Liver (tissue), 9 donors: ENCODE results near the gene UBE2D1. TPM values are rescaled to one million over a fixed set of nuclear protein-coding genes. Genes with fewer than 3 reads are reported as not detected.

Experiments
- DNase-seq: peaks from one replicate; pipeline ENCODE4 v3.0.0-alpha.2; 2017; ENCODE audit warnings: low spot score
- H3K27ac ChIP-seq, 2 donors: one replicate each; pipeline ENCODE4 v1.7.0; 2013; ENCODE audit warnings: inconsistent platforms in 2 of 2, low read length in 2 of 2, control low read depth in 1 of 2, low read depth in 1 of 2, mild to moderate bottlenecking in 1 of 2
- H3K27me3 ChIP-seq, 4 donors: one replicate each; pipeline versions ENCODE4 v1.6.1 to v1.7.0; 2013; ENCODE audit warnings: low read length in 3 of 4, inconsistent platforms in 1 of 4, mild to moderate bottlenecking in 1 of 4, moderate library complexity in 1 of 4; ENCODE audit not compliant: control insufficient read depth in 4 of 4, insufficient read depth in 4 of 4
- H3K36me3 ChIP-seq, 4 donors: one replicate each; pipeline versions ENCODE4 v1.6.1 to v1.7.0; 2013; ENCODE audit warnings: low read length in 3 of 4, mild to moderate bottlenecking in 3 of 4, low read depth in 1 of 4, moderate library complexity in 1 of 4; ENCODE audit not compliant: control insufficient read depth in 4 of 4, insufficient read depth in 3 of 4
- H3K4me1 ChIP-seq, 4 donors: one replicate each; pipeline versions ENCODE4 v1.6.1 to v1.7.0; 2013; ENCODE audit warnings: low read length in 3 of 4, mild to moderate bottlenecking in 3 of 4, moderate library complexity in 1 of 4; ENCODE audit not compliant: control insufficient read depth in 4 of 4, insufficient read depth in 4 of 4
- H3K4me3 ChIP-seq, 3 donors: one replicate each; pipeline versions ENCODE4 v1.6.1 to v1.7.0; 2013; ENCODE audit warnings: low read length in 3 of 3, control low read depth in 1 of 3, low read depth in 1 of 3, mild to moderate bottlenecking in 1 of 3
- H3K9ac ChIP-seq, 2 donors: one replicate each; pipeline ENCODE4 v1.7.0; 2013; ENCODE audit warnings: low read length in 2 of 2, mild to moderate bottlenecking in 2 of 2, moderate library complexity in 2 of 2, control low read depth in 1 of 2, low read depth in 1 of 2
- H3K9me3 ChIP-seq, 4 donors: one replicate each; pipeline versions ENCODE4 v1.6.1 to v1.7.0; 2013; ENCODE audit warnings: low read length in 3 of 4; ENCODE audit not compliant: control insufficient read depth in 4 of 4
- CTCF ChIP-seq: fragments of 150-350 bp; IDR thresholded peaks from 2 replicates; pipeline ENCODE4 v1.5.1; 2017; ENCODE audit warnings: improper control_type of control experiment, low read depth, low read length; ENCODE audit not compliant: missing input control
- FOXA1 ChIP-seq: IDR thresholded peaks from 2 replicates; pipeline ENCODE4 v1.6.1; 2016; ENCODE audit warnings: antibody characterized with exemption
- FOXA2 ChIP-seq: IDR thresholded peaks from 2 replicates; pipeline ENCODE4 v1.6.1; 2016; ENCODE audit warnings: antibody characterized with exemption
- GABPA ChIP-seq, 2 donors: IDR thresholded peaks in 1 of 2; conservative IDR thresholded peaks in 1 of 2; 2 replicates each; pipeline ENCODE4 v1.6.1; 2016; ENCODE audit warnings: antibody characterized with exemption in 2 of 2, mild to moderate bottlenecking in 1 of 2, moderate library complexity in 1 of 2
- HNF4A ChIP-seq, 2 donors: conservative IDR thresholded peaks; 2 replicates each; pipeline ENCODE4 v1.6.1; 2016; ENCODE audit warnings: antibody characterized with exemption in 2 of 2, mild to moderate bottlenecking in 2 of 2
- HNF4G ChIP-seq: IDR thresholded peaks from 2 replicates; pipeline ENCODE4 v1.6.1; 2016; ENCODE audit warnings: antibody characterized with exemption
- RAD21 ChIP-seq, 2 donors: IDR thresholded peaks; 2 replicates each; pipeline ENCODE4 v1.6.1; 2016; ENCODE audit warnings: antibody characterized with exemption in 2 of 2, mild to moderate bottlenecking in 2 of 2
- REST ChIP-seq: IDR thresholded peaks from 2 replicates; pipeline ENCODE4 v1.6.1; 2016; ENCODE audit warnings: antibody characterized with exemption, mild to moderate bottlenecking
- RXRA ChIP-seq, 2 donors: IDR thresholded peaks; 2 replicates each; pipeline ENCODE4 v1.6.1; 2017 to 2018; ENCODE audit warnings: antibody characterized with exemption in 2 of 2, mild to moderate bottlenecking in 1 of 2
- SP1 ChIP-seq: IDR thresholded peaks from 2 replicates; pipeline ENCODE4 v1.6.1; 2018; ENCODE audit warnings: antibody characterized with exemption, mild to moderate bottlenecking
- TAF1 ChIP-seq: conservative IDR thresholded peaks from 2 replicates; pipeline ENCODE4 v1.6.1; 2016; ENCODE audit warnings: antibody characterized with exemption, mild to moderate bottlenecking
- YY1 ChIP-seq: IDR thresholded peaks from 2 replicates; pipeline ENCODE4 v1.6.1; 2016; ENCODE audit warnings: antibody characterized with exemption, mild to moderate bottlenecking
- WGBS: extraction: QIAGEN DNeasy Blood & Tissue Kit; methylation state at CpG from one replicate; pipeline ENCODE4 v1.1.7; 2013; 5-methylcytosine and 5-hydroxymethylcytosine counted together
- polyA plus RNA-seq, 2 donors: library from polyadenylated mRNA; stranded (reverse) in 1 of 2; unstranded in 1 of 2; fragments of 200-250 nt in 1 of 2; fragments of >200 nt in 1 of 2; fragmentation: Nextera tagmentation in 1 of 2; extraction: Ambion mirVana in 1 of 2; gene quantifications; one replicate each; pipeline versions ENCODE4 v1.2.1 to v1.2.3, GENCODE V29; 2013 to 2015
- total RNA-seq, 2 donors: library from RNA; depleted of rRNA; stranded (reverse); fragments of >200 nt; gene quantifications; one replicate each; pipeline ENCODE4 v1.2.3, GENCODE V29; 2014
- TF ChIP-seq, protein P1 (sequence below): IDR thresholded peaks from 2 replicates; pipeline ENCODE4 v1.6.1; 2016; ENCODE audit warnings: antibody characterized with exemption
- TF ChIP-seq, protein P2 (sequence below): IDR thresholded peaks from 2 replicates; pipeline ENCODE4 v1.6.1; 2016; ENCODE audit warnings: antibody characterized with exemption
- TF ChIP-seq, protein P3 (sequence below): IDR thresholded peaks from 2 replicates; pipeline ENCODE4 v1.6.1; 2016; ENCODE audit warnings: antibody characterized with exemption
- donor health status: healthy.
- donor health status: healthy.
- donor health status: healthy.
- donor health status: healthy.
- donor health status: healthy.

The UBE2D1 gene
- total and polyA plus RNA-seq, 4 donors: 3.5 to 6.8 (median 5.8) TPM

DNA sequence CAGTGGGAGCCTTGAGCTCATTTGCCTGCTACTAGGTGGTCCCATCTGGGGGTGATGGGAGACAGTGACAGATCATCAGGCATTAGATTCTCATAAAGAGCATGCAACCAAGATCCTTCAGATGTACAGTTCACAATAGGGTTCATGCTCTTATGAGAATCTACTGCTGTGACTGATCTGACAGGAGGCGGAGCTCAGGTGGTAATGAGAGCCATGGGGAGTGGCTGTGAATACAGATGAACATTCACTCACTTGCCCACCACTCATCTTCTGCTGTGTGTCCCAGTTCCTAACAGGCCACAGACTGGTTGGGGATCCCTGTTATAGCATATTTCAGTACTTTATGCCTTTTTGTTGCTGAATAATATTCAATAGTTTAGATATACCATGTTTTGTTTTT is 6.6 kb upstream of the UBE2D1 start:
- Histone ChIP-seq H3K9me3 (no peaks in the 10 kb centered on the region), H3K9ac (no peak overlapping the region), H3K36me3 (no peaks in the 10 kb centered on the region), H3K27me3 (no peaks in the 10 kb centered on the region), H3K4me1 (no peaks in the 10 kb centered on the region), H3K4me3 (no peak overlapping the region), H3K27ac (no peak overlapping the region)
- WGBS: 97% methylated on average over 1 of the region's 1 CpG
- DNase-seq: no peak
- TF ChIP-seq HNF4G: no peak
- TF ChIP-seq RAD21 (IDR thresholded peaks at IDR 0.05): no peak
- no peak for TF ChIP-seq REST
- TF ChIP-seq YY1: no peak

- H3K27me3 ChIP-seq: no peaks in the 10 kb centered on the region
- H3K9me3 ChIP-seq: no peaks in the 10 kb centered on the region
- DNase-seq: no peak
- H3K4me1 ChIP-seq: peaks cover 0 to 5% (median 1%) of the 10 kb centered on the region in 4 donors
- H3K4me3 ChIP-seq: no peak overlapping the region
- no peaks in the 10 kb centered on the region for H3K36me3 ChIP-seq
- TF ChIP-seq HNF4G (no peak), RXRA (IDR thresholded peaks at IDR 0.05) (no peak), CTCF (no peak), HNF4A (conservative IDR thresholded peaks at IDR 0.05) (no peak), RAD21 (IDR thresholded peaks at IDR 0.05) (no peak), GABPA (IDR thresholded peaks at IDR 0.05 in 1 of 2, conservative IDR thresholded peaks at IDR 0.05 in 1 of 2) (no peak)
- TF ChIP-seq, protein P1, sequence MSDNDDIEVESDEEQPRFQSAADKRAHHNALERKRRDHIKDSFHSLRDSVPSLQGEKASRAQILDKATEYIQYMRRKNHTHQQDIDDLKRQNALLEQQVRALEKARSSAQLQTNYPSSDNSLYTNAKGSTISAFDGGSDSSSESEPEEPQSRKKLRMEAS: no peak
- TF ChIP-seq, protein P2, sequence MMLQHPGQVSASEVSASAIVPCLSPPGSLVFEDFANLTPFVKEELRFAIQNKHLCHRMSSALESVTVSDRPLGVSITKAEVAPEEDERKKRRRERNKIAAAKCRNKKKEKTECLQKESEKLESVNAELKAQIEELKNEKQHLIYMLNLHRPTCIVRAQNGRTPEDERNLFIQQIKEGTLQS: no peak
- WGBS: 79% methylated on average over 1 of the region's 1 CpG
- no peak overlapping the region for H3K27ac ChIP-seq
- H3K9ac ChIP-seq: no peak overlapping the region
Measured at GRCh38 chr10:58330431-58330830, 4.4 kb upstream of the UBE2D1 start.

- H3K36me3 ChIP-seq: no peaks in the 10 kb centered on the region
- no peak overlapping the region for H3K4me3 ChIP-seq
- 83% methylated on average over 2 of the region's 2 CpGs for WGBS
- no peak overlapping the region for H3K27ac ChIP-seq
- H3K4me1 ChIP-seq: peaks cover 2 to 16% (median 7%) of the 10 kb centered on the region in 4 donors
- no peaks in the 10 kb centered on the region for H3K9me3 ChIP-seq
- no peak overlapping the region for H3K9ac ChIP-seq
- no peaks in the 10 kb centered on the region for H3K27me3 ChIP-seq
- no peak for DNase-seq
- TF ChIP-seq FOXA1 (no peak), GABPA (IDR thresholded peaks at IDR 0.05 in 1 of 2, conservative IDR thresholded peaks at IDR 0.05 in 1 of 2) (no peak), YY1 (no peak), HNF4A (conservative IDR thresholded peaks at IDR 0.05) (no peak), TAF1 (no peak), REST (no peak), SP1 (no peak), FOXA2 (no peak), HNF4G (no peak)
- TF ChIP-seq, protein P3, sequence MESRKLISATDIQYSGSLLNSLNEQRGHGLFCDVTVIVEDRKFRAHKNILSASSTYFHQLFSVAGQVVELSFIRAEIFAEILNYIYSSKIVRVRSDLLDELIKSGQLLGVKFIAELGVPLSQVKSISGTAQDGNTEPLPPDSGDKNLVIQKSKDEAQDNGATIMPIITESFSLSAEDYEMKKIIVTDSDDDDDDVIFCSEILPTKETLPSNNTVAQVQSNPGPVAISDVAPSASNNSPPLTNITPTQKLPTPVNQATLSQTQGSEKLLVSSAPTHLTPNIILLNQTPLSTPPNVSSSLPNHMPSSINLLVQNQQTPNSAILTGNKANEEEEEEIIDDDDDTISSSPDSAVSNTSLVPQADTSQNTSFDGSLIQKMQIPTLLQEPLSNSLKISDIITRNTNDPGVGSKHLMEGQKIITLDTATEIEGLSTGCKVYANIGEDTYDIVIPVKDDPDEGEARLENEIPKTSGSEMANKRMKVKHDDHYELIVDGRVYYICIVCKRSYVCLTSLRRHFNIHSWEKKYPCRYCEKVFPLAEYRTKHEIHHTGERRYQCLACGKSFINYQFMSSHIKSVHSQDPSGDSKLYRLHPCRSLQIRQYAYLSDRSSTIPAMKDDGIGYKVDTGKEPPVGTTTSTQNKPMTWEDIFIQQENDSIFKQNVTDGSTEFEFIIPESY: no peak
- TF ChIP-seq, protein P1: no peak
Measured at GRCh38 chr10:58331646-58332045, 3.2 kb upstream of the UBE2D1 start.
